Middle frontal gyrus (tissue), 1 donor: Measurements from ENCODE around the gene PC.
"Not testable (repeated sequence)": the region's sequence is repeated elsewhere in the genome, so short reads cannot be mapped to it uniquely, and the experiment has no call there.

Experiments used
- DNase-seq: peaks from one replicate; pipeline ENCODE4 v3.0.0-alpha.2; 2015; ENCODE audit warnings: low spot score; ENCODE audit errors: extremely low spot score

PC gene

DNA sequence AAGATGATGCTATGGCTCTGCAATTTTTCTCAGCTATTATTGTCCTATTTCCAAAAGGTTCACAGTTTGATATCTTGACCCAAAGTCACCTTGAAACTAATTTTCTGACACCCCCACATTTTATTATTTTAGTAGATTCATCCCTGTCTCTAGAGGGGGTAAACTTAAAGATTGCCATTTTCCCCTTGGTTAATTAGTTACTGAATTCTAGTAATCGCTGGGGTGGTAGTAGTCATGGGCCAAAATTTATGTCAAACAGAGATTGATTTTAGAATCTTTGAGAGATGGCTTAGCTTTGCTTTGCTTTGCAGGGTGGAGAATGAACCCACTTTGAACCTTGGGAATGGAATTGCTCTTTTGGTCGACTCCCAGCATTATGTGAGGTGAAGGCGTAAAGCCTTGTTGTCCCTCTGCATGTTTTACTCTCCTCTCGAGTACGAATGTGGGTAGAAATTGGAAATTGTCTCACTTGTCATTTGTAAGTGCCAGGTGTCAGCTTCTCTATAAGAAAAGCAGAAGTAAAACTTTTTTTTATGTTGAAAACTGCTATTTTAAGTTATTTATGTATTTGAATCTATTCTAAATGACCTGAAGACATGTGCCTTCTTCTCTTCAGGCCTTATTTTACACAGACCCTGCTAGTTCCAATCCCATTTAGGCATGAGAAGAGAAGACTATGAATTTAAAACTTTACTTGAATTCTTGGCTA is 157.3 kb downstream of the PC start:
- DNase-seq = no peak

DNA sequence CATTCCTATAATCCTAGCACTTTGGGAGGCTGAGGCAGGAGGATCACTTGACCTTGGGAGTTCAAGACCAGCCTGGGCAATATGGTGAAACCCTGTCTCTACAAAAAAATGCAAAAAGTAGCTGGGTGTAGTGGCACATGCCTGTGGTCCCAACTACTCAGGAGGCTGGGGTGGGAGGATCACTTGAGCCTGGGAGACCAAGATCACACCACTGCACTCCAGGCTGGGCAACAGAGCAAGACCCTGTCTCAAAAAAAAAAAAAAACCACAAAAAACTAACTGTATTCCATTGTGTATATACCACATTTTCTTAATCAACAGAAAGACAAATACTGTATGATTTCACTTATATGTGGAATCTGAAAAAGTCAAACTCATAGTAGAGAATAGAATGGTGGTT is 158.4 kb downstream of the PC start:
- DNase-seq = not testable (repeated sequence)
